HG03575 (cell line): ENCODE data around the gene CUL2.
"Not testable (repeated sequence)": the region's sequence is repeated elsewhere in the genome, so short reads cannot be mapped to it uniquely, and the experiment has no call there.

Experiments
- ATAC-seq: cut with Tn5 transposase; IDR thresholded peaks from one replicate; pipeline ENCODE4 v1.9.1; 2021; ENCODE audit not compliant: unreplicated experiment, insufficient number of reproducible peaks, low FRiP score; ENCODE audit errors: extremely low read depth

The CUL2 gene

GRCh38 chr10:34995925-34996324 is 94.2 kb downstream of the CUL2 start:
- no peak for ATAC-seq

GRCh38 chr10:34994565-34995142 is 95.5 kb downstream of the CUL2 start:
- ATAC-seq, result peak; percentile 85

- ATAC-seq, result no peak
These were observed 96.4 kb downstream of the CUL2 start for GRCh38 chr10:34993782-34994181.

- ATAC-seq, result not testable (repeated sequence)
These were observed 99.0 kb downstream of the CUL2 start for GRCh38 chr10:34991117-34991516.

GRCh38 chr10:34988397-34989067 is 101.6 kb downstream of the CUL2 start:
- no peak for ATAC-seq

- ATAC-seq, result no peak
These were observed 104.3 kb downstream of the CUL2 start for GRCh38 chr10:34985823-34986222.

- ATAC-seq, result no peak
These were observed 105.0 kb downstream of the CUL2 start for GRCh38 chr10:34985146-34985545.

GRCh38 chr10:34981844-34982243 is 108.3 kb downstream of the CUL2 start:
- no peak for ATAC-seq

- ATAC-seq, result no peak
These were observed 110.2 kb downstream of the CUL2 start for GRCh38 chr10:34979938-34980337.

- ATAC-seq, result no peak
These were observed 112.1 kb downstream of the CUL2 start for GRCh38 chr10:34978080-34978479.

- ATAC-seq, result not testable (repeated sequence)
These were observed 113.7 kb downstream of the CUL2 start for GRCh38 chr10:34976380-34976910.

- not testable (repeated sequence) for ATAC-seq
These were observed 115.6 kb downstream of the CUL2 start for GRCh38 chr10:34974364-34975065.

- not testable (repeated sequence) for ATAC-seq
These were observed 116.4 kb downstream of the CUL2 start for GRCh38 chr10:34973757-34974156.

- ATAC-seq, result not testable (repeated sequence)
These were observed 117.0 kb downstream of the CUL2 start for GRCh38 chr10:34973121-34973520.

GRCh38 chr10:34972591-34972990 is 117.5 kb downstream of the CUL2 start:
- not testable (repeated sequence) for ATAC-seq

- ATAC-seq, result not testable (repeated sequence)
These were observed 118.4 kb downstream of the CUL2 start for GRCh38 chr10:34971606-34972334.

- no peak for ATAC-seq
These were observed 121.0 kb downstream of the CUL2 start for GRCh38 chr10:34969171-34969570.

GRCh38 chr10:34967335-34967880 is 122.7 kb downstream of the CUL2 start:
- ATAC-seq, result no peak

GRCh38 chr10:34966451-34966850 is 123.7 kb downstream of the CUL2 start:
- ATAC-seq, result no peak
